ENCODE measurements around the gene PRKCG.

PRKCG gene

DNA sequence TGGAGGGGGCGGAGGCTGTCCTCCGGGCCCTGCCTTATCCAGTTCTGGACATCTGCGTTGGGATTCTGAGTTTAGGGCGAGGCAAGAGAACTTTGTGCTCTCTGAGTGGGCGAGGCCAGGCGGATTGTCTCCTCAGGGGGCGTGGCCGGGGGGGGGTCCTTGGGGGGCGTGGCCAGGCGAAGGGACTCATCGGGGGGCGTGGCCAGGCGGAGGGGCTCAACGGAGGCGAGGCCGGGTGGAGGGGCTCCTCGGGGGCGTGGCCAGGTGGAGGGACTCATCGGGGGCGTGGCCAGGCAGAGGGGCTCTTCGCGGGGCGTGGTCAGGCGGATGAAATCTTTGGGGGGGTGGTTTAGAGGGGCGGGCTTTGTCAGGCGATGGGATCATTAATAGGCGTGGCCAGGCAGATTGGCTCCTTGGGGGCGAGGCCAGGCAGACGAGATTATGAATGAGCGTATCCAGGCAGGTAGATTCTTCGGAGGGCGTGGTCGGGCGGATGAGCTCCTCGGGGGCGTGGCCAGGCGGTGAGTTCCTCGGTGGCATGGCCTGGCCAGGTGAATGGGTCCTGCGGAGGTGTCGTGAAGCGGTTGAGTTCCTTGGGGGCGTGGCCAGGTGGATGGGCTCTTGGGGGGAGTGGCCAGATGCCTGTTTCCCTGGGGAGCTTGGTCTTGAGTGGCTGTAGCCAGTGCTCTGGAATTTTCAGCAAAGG lies 16.8 kb downstream of the PRKCG start:
- DNase-seq = no peak

DNA sequence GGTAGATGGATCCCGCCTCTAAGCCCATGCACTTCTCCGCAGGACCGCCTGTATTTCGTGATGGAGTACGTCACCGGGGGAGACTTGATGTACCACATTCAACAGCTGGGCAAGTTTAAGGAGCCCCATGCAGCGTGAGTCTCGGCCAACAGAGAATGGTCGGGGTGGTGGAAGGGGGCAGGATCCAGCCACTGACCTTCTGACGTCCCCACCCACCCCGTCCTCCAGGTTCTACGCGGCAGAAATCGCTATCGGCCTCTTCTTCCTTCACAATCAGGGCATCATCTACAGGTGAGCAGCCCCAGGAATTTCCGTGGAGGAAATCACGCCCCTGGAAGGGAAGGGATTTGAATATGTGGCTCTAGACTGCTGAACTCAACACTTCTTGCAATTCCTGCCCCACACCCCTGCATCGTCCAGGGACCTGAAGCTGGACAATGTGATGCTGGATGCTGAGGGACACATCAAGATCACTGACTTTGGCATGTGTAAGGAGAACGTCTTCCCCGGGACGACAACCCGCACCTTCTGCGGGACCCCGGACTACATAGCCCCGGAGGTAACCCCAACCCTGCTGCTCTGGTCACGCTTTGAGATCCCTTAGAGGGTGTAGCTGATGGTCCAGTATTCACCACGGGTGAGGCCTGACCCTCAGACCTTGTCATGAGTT lies 18.3 kb downstream of the PRKCG start:
- no peak for DNase-seq

DNA sequence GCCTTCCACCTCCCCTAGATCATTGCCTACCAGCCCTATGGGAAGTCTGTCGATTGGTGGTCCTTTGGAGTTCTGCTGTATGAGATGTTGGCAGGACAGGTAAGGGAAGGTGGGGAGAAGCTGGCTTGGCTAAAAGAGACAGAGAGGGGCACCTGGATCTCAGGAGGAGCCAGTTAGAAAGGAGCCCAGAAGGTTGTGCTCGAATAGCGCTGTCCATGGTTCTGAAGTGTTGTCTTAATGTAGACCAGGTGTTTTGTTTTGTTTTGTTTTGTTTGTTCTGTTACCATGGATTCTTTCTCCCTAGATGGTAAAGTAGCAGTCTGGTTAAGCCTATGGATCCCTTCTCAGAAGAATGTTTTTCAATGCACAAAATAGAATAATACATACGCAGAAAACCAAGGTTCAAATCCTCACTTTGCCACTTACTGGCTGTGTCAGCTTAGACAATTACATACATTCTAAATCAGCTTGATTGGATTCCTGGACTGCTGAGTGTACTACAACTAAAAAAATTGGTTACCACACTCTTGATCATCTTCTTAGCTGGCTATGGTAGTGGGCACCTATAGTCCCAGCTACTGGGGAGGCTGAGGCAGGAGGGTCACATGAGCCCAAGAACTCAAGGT lies 21.2 kb downstream of the PRKCG start:
- DNase-seq = peak; percentile 47

DNA sequence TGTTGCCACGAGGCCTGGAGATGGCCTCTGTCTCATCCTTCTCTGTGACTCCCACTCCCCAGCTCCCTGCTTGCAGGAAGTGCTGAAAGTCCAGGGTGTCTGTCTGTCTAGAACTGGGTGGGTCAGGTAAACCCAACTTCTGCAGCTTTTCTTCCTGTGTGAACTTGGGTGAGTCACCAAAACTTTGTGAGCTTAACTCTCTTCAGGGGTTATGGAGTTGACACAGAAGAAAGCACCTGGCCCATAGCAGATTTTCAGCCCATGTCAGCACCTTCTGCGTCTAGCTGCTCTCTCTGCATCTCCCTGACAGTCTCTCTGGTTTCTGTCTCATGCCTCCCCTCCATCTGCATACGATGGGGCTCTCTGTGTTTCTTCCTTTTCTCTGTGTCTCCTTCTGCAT lies 22.9 kb downstream of the PRKCG start:
- DNase-seq = no peak

DNA sequence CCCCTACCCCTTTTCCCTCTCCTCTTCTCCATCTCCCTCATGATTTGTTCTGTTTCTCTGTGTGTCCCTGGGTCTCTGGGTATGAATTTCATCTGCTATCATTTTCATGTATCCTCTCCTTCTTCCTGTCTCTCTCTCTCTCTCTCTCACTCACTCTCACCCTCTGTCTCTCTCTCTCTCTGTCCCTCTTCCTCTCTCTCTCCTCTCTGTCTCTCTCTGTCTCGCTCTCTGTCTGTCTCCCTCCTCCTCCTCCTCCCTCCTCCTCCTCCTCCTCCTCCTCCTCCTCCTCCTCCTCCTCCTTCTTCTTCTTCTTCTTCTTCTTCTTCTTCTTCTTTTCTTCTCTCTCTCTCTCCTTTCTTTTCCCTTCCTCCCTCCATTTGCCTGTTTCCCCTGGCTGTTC lies 23.8 kb downstream of the PRKCG start:
- no peak for DNase-seq

DNA sequence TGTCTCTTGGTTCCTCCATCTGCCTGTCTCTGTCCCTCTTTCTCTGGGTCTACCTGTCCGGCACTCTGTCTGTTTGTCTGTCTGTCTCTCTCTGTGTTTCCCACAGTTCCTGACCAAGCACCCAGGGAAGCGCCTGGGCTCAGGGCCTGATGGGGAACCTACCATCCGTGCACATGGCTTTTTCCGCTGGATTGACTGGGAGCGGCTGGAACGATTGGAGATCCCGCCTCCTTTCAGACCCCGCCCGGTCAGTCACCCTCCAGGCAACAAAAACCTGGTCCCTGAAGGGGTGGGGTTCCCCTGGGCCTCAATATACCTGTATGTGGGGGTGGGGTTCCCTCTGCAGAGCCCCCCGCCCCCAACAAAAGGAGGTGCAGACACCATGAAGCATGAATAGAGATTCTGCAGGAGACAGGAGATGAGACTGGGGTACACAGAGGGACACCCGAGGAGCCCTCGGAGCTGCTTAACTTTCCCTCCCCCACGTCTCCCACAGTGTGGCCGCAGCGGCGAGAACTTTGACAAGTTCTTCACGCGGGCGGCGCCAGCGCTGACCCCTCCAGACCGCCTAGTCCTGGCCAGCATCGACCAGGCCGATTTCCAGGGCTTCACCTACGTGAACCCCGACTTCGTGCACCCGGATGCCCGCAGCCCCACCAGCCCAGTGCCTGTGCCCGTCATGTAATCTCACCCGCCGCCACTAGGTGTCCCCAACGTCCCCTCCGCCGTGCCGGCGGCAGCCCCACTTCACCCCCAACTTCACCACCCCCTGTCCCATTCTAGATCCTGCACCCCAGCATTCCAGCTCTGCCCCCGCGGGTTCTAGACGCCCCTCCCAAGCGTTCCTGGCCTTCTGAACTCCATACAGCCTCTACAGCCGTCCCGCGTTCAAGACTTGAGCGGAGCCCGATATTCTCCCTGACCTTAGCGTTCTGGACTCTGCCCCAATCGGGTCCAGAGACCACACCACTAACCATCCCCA lies 24.5 kb downstream of the PRKCG start:
- peak; percentile 20 for DNase-seq

DNA sequence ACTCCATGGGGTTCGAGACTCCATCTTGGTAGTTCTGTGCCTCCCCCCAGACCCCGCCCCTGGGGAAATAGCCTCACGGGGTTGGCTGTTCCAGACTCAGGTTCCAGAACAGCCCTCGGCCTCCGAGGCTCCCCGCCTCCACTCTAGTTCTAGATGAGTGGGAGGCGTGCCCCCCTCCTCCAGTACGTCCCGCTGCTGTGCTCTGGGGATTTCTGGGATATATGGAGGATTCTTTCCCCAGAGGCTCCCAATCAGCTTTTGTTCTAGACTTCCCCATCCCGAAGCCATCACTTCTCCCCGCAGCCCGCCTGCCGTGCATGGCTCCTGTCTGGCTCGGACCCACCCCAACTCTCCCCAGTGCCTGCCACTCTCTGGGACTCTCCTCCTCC lies 25.2 kb downstream of the PRKCG start:
- no peak for DNase-seq

DNA sequence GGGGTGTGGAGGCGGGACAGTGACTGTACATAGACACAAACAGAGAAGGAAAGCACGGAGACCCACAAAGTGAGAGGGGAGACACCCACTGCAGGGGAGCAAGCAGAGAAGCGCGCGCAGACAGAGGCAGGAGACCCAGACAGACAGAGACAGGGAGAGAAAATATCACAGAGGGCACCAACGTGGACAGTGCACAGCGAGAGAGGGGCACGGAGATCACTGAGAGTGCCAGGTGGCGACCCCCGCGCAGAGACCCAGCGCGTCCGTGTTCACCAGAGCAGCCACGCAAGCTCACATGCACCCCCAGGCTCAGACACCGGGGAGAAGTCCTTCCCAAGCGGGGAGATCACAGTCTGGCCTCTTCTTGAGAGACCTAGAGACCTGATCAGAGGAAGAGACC lies 25.7 kb downstream of the PRKCG start:
- DNase-seq = no peak

DNA sequence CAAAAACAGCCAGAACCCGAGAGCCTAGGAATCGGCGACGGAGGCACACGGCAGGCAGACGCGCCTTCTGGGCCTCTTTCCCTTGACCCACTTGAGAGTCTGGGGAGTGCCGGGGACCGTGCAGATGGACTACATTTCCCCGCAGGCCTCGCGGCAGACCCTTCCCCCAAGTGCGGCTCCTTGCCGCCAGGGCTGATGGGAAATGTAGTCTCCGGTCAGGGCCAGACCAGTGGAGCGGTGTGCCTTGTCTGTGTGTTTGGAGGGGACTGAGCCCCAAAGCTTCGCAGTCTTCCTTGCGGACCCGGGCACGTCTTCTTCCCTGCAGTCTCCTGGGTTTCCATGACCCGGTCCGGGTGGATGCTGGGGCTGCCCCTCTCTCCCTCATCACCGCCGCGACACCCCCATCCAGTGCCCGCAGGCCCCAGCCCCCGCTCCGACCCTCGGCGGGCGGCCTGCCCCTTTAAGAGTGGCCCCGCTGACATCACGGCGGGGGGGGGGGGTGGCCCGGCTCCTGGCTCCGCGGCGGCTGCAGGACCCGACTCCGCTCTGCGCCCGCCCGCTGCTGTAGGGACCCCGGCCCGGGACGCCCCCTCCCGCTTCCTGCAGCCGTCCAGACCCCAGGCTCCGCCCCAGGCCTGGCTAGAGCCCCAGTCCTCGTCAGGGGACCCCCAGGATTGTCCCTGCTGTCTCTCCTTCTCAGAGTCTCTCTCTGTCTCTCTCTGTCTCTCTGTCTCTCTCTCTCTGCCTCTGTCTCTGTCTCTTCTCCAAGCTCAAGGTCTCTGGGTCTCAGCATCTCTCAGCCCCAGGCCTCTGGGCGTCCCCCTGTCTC lies 26.3 kb downstream of the PRKCG start:
- DNase-seq = peak; percentile 48

DNA sequence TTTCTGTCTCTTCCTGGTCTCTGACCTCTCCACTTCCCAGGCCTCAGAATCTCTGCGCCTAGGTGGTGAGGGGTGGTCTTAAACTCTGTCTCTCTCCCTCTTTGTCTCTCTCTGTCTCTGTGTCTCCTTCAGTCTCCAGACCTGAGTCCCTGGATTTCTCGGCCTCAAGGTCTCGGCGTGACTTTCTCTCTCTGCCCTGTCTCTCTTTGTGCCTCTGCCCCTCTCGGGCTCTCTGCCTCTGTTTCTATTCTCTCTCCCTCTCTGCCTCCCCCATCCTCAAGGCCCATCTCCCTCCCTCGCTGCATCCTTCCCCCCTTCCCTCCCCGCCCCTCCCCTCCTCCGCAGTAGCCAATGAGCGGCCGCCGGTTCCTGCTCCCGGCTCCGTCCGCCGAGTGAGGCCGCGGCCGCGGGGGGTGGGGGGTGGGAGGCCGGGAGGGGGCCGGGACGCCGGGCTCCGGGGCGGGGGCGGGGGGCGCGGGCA lies 27.0 kb downstream of the PRKCG start, which contains the start of gene CACNG7:
Gene CACNG7, plus strand, starts transcription at position 344 of the 481 bp plus-strand sequence. CDS start 3,554 bp downstream, outside the sequence.
- no peak for DNase-seq

DNA sequence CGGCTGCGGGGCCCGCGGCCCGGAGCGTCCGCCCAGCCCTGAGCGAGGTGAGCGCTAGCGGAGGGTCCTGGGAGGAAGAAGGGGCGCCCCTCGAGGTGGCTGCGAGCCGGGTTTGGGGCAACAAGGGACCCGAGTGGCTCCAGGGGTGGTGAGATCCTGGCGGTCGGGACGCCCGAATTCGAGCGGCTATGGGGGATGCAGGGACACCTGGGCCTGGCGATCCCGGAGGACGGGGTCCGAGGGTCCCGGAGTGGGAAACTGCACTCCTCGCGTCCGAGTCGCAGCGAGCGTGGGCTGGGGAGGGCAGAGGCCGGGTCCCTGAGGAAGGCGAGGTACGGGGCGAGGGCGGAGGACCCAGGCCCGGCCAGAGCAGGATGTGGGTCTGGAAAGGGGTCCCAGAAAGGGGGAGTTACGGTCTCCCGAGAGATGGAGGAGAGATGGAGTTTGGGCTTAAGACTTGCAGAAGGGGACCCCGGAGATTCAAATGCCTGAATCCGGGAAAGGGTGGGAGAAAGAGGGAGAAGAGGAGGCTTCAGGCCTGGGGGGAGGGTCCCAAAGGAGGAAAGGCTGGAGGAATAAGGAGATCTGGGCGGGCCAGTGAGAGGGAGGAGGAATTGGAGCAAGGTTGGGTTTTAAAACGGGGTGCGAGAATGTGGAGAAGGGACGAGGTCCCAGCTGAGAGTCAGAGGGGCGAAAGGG lies 27.6 kb downstream of the PRKCG start:
- no peak for DNase-seq

DNA sequence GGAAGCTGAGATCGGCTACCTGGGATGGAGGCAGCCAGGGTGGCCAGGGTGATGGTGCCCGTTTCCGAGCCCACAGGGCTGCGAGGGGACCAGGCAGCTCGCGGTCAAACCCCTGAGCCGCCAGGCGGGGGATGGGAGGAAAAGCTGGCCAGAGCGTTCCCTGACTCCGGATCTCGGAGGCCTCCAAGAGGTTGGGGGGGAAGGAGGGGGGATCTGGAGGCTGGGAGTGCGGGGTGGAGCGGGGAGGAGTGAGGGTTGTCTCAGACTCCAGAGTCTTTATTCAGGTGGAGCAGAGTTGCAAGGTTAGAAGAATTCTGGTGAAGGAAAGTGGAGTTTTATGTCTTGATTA lies 28.1 kb downstream of the PRKCG start:
- DNase-seq = no peak

DNA sequence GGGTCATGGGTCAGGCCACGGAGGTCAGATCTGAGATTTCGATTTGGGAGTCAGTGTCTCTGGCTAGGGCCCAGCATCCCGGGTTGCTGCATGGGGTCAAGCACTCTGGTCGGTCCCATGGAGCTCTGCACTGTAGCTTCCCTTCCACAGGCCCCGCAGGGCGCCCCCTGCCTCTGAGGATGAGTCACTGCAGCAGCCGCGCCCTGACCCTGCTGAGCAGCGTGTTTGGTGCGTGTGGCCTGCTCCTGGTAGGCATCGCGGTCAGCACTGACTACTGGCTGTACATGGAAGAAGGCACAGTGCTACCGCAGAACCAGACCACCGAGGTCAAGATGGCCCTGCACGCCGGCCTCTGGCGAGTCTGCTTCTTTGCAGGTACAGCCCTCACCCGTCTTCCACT lies 30.7 kb downstream of the PRKCG start:
- no peak for DNase-seq

DNA sequence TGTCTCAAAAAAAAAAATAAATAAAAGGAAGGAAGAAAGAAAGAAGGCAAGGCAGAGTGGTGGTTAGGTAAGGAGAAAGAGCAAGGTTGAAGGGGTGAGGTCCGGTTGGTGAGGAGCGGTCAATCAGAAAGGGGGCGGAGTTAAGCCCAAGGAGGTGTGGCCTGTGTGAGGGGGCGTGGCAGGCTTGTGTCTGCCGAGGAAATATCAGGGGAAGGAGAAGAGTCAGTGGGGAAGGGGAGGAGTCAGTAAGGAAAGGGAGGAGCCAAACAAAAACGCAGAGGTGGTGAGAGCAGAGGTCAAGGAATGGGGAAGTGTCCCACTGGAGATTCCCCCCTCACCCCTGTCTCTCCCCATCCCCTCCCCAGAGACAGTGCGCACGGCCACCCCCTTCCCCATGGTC lies 33.0 kb downstream of the PRKCG start:
- no peak for DNase-seq

DNA sequence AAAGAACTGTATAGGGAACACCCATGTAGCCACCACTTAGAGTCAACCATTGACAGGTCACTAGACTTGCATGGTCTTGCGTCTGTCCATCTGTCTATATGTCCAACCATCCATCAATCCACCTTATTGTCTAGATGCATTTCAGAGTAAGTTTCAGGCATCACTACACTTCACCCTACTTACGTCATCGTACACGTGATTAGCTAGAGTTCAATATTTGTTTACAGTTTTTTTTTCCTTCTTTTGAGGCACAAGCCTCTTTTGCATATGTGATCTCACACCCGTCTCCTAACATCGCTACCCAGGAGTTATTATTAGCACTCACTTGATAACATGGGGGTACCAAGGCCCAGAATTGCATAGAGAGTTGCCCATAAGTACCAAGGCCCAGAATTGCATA lies 34.0 kb downstream of the PRKCG start:
- no peak for DNase-seq

DNA sequence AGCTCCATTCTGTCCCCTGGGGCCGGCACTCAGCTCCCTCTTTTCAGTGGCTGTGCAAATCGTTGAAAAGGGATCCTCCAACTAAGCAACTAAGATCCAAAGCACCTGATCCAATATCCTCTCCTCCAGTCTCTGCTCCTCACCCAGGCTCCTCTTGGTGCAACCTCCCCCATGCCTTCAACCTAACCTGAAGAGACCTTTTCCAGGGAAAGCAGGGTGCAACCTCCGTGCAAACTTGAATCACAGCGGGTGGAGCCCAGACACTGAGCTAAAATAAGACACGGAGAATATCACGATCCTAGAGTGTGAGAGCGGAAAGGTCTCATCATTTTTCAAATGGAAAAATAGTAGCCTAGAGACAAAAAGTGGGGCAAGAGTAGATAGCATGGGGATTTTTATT lies 35.4 kb downstream of the PRKCG start:
- no peak for DNase-seq

DNA sequence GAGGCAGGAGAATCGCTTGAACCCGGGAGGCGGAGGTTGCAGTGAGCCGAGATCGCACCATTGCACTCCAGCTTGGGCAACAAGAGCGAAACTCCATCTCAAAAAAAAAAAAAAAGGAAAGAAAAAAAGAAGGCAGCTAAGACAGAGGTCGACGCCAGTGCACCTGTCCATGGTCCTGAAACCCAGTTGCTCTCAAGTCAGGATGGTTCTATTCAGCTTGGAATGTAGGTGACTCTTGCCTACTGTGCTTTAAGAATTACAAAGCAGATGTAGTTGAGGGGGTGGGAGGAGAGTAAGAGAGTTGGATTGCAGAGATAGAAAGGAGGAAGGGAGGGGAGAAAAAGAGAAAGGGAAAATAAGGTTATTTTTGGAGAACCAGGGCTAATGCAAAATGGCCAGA lies 45.7 kb downstream of the PRKCG start:
- DNase-seq = peak; percentile 45

DNA sequence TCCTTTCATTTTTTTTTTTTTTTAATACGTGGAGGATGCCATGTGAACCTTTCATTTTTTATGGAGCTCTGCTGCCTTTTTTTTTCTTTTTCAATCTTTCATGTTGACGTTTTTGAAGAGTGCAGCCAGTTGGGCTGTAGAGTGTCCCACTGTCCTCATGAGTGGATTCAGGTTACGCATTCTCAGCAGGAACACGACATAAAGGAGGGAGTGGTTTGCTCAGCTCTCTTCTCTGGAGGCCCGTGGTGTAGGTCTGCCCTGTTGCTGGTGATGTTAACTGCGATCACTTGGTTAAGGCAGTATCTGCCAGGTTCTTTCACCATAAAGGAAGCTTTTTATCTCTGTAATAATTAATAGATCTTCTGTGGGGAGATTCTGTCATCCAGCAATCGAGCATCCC lies 54.0 kb downstream of the PRKCG start:
- no peak for DNase-seq

DNA sequence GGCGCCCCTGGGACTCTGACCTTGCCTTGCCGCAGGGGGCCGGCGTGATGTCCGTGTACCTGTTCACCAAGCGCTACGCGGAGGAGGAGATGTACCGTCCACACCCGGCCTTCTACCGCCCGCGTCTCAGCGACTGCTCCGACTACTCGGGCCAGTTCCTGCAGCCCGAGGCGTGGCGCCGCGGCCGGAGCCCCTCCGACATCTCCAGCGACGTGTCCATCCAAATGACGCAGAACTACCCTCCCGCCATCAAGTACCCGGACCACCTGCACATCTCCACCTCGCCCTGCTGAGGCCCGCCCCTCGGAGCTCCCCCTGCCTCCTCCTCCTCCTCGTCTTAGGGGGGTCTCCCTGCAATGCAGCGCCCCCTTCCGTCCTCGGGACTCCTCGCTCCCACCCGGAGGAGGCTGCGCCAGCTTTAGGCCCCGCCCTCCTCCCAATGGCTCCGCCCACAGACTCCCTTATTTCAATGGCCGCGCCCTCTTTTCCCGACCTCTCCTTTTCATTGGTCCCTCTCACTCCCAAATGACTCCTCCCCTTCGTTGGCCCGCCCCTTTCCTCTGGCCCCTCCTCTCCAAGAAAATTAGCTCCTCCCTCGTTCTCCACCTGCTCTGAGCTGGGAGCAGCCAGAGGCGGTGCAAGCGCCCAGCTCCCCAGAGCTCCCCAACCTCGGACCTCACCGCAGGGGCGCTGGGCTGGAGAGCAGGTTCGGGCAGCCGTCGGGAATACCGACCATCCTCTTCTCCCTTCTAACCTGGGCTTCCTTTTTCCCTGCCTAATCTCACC lies 60.2 kb downstream of the PRKCG start:
- DNase-seq = peak; percentile 11

DNA sequence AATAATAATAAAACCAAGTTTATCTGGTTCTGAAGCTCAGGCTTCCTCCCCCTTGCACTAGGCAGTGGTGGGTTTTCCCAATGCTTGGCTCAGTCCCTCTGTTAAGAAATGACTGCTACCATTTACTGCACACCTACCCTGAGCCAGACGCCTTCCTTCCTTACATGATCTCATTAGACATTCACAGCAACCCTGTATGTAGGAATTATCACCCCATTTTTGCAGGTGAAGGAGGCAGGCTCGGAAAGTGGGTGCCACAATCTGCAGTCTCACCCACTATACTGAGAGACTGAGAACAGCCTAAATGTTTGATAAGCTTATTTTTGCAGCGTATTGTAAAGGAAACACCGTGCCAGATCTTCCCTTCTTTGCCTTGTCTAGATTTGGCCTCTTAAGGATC lies 62.4 kb downstream of the PRKCG start:
- no peak for DNase-seq

DNA sequence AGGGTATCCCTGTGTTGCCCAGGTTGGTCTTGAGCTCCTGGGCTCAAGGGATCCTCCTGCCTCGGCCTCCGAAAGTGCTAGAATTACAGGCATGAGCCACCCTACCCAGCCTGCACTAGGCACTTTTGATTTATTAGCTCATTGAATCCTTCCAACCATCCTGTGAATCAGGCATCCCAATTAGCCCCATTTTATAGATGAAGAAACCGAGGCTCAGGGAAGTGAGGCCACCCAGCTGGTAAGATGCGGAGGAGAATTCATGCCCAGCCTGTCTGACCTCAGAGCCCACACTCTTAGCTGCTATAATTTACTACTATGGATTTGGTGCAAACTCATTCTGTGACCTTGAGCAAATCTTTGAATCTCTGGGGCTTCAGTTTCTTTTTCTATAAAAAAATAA lies 62.9 kb downstream of the PRKCG start:
- no peak for DNase-seq

Measured in hematopoietic multipotent progenitor cell treated with erythropoietin and hydrocortisone succinate and interleukin-3 and kit ligand, for 8 days (in vitro differentiated cells).